ENCODE results near the gene ME1.
A peak's percentile ranks its signal among the peaks of the same experiment; 100 is the strongest.

GRCh38 chr6:83417880-83418663 is 12.8 kb downstream of the ME1 start:
- TF ChIP-seq, protein P1, sequence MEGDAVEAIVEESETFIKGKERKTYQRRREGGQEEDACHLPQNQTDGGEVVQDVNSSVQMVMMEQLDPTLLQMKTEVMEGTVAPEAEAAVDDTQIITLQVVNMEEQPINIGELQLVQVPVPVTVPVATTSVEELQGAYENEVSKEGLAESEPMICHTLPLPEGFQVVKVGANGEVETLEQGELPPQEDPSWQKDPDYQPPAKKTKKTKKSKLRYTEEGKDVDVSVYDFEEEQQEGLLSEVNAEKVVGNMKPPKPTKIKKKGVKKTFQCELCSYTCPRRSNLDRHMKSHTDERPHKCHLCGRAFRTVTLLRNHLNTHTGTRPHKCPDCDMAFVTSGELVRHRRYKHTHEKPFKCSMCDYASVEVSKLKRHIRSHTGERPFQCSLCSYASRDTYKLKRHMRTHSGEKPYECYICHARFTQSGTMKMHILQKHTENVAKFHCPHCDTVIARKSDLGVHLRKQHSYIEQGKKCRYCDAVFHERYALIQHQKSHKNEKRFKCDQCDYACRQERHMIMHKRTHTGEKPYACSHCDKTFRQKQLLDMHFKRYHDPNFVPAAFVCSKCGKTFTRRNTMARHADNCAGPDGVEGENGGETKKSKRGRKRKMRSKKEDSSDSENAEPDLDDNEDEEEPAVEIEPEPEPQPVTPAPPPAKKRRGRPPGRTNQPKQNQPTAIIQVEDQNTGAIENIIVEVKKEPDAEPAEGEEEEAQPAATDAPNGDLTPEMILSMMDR (IDR thresholded peaks at IDR 0.05; ENCODE audit: low read length) = peak; percentile 58
- no peak for TF ChIP-seq EZH2phosphoT487 (IDR thresholded peaks at IDR 0.05; ENCODE audit: low read length)
